ENCODE data around the gene KDM7A.
"Not testable (repeated sequence)": the region's sequence is repeated elsewhere in the genome, so short reads cannot be mapped to it uniquely, and the experiment has no call there.

The KDM7A gene

DNA sequence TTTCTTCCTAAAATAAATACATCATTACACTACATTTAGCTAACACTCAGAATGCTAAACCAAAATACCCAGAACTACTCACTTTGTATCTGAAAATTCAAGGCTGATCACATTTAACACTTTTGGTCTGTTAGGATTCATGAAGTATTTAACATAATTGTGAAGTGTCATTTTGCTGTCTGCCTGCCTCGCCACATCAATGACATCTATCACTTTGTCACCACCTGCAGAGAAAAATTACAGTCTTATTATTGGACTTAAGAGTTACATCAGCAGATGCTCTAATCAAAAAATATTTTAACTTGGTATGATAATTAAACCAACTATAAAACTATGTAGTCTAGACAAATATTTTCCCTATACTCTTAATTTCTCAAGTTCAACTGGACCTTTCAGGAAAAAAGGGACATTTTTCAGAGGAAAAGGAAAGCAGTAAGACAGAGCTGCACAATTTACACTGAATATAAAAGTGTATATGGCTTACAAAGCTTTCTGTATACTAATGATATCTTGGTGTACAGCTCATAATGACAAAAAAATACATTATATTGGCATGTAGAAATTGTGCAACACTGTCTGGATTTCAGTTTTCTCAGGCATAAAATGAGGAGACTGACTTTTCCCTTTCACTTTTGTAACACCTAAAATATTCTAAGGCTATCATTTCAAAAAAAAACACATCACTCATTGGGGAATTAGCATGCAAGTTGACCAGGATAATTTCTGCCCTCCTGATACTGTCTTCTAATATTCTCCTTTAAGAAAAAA lies 49.2 kb downstream of the KDM7A start:
- Mint-ChIP-seq H3K27me3 (no peaks in the 10 kb centered on the region), H3K27ac (no peak overlapping the region)

DNA sequence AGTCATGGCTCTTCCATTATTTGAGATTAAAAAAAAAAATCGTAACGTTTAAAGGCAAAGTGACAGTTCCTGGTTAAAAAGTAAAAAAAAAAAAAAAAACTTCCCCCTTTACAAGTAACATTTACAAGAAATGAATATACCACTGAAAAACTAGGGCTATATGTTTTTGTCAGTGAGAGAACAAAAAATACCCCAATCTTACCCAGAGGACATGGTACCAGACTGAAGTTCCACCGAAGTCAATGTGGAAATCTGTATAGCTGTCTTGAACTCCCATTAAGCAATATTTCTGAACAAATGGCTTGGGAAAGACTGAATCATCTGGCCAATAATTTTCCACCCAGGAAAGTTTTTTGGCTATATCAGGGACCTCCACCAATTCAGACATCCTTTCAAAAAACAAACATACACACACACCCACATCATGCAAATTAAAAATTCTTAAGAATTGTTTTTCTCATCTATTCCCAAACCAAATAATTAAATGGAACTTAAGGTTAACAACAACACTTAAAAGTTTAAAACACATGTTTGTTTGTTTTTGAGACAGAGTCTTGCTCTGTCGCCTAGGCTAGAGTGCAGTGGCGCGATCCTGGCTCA lies 50.2 kb downstream of the KDM7A start:
- Mint-ChIP-seq H3K27me3 (no peaks in the 10 kb centered on the region), H3K4me3 (no peak overlapping the region), H3K27ac (peak overlapping the region; percentile 57), H3K9me3 (no peaks in the 10 kb centered on the region), H3K4me1 (peaks cover 4% of the 10 kb centered on the region), H3K36me3 (peaks cover 28% of the 10 kb centered on the region)
- DNase-seq (ENCODE audit: low spot score in 2 of 2) (no peak), ATAC-seq (ENCODE audit: low read depth) (no peak)

More for the DNA sequence above, 49.2 kb downstream of the KDM7A start:
- peaks cover 34% of the 10 kb centered on the region for H3K36me3 Mint-ChIP-seq
- peaks cover 6% of the 10 kb centered on the region for H3K4me1 Mint-ChIP-seq
- no peak for ATAC-seq (ENCODE audit: low read depth)
- no peak for DNase-seq (ENCODE audit: low spot score in 2 of 2)
- no peaks in the 10 kb centered on the region for H3K9me3 Mint-ChIP-seq
- no peak overlapping the region for H3K4me3 Mint-ChIP-seq

DNA sequence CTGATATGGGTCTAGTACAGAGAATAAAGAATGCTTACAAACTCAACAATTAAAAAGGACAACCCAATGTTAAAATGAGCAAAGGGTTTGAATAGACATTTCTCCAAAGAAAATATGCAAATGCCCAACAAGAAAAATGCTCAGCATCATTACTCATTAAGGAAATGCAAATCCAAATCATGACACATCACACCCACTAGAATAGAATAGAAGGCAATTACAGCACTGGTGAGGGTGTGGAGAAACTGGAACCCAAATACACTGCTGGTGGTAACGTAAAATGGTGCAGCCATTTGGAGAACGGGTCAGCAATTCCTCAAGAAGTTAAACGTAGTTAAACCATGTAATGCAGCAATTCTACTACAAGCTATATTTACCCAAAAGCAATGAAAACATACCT lies 53.8 kb downstream of the KDM7A start:
- Mint-ChIP-seq H3K4me3 (no peak overlapping the region), H3K27me3 (no peaks in the 10 kb centered on the region), H3K4me1 (no peaks in the 10 kb centered on the region), H3K36me3 (peaks cover 23% of the 10 kb centered on the region), H3K27ac (no peak overlapping the region), H3K9me3 (no peaks in the 10 kb centered on the region)
- DNase-seq (ENCODE audit: low spot score in 2 of 2) (no peak), ATAC-seq (ENCODE audit: low read depth) (no peak)

DNA sequence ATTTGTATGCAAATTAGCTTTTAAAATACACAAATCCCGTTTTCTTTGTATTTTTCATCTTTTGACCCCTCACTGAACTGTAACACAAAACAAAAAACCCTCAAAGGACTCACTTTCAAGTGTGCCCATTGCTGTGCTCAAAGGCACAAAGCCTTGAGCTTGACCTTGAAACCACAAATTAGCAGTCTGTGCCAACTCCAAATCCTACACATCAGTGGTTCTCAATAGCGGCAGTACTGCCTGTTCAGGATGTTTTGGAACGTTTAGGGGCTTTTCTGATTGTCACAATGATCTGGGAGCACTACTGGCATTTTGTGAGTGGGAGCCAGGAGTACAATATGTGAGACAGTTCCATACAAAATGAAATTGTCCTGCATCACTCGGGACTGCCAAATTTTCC lies 55.5 kb downstream of the KDM7A start:
- DNase-seq (ENCODE audit: low spot score in 2 of 2) (no peak), ATAC-seq (ENCODE audit: low read depth) (no peak)
- H3K36me3 Mint-ChIP-seq, result peaks cover 21% of the 10 kb centered on the region
- no peak overlapping the region for H3K4me3 Mint-ChIP-seq
- peaks cover under 1% of the 10 kb centered on the region for H3K9me3 Mint-ChIP-seq
- no peaks in the 10 kb centered on the region for H3K4me1 Mint-ChIP-seq
- H3K27ac Mint-ChIP-seq, result no peak overlapping the region
- H3K27me3 Mint-ChIP-seq, result no peaks in the 10 kb centered on the region

DNA sequence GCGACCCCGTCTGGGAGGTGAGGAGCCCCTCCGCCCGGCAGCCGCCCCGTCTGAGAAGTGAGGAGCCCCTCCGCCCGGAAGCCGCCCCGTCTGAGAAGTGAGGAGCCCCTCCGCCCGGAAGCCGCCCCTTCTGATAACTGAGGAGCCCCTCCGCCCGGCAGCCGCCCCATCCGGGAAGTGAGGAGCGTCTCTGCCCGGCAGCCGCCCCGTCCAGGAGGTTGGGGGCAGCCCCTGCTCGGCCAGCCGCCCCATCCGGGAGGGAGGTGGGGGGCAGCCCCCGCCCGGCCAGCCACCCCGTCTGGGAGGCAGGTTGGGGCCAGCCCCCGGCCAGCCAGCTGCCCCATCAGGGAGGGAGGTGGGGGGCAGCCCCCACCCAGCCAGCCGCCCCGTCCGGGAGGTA lies 62.0 kb downstream of the KDM7A start:
- not testable (repeated sequence) for H3K27me3 Mint-ChIP-seq; H3K4me3 Mint-ChIP-seq; ATAC-seq (ENCODE audit: low read depth); H3K9me3 Mint-ChIP-seq; H3K4me1 Mint-ChIP-seq; DNase-seq (ENCODE audit: low spot score in 2 of 2); H3K27ac Mint-ChIP-seq
- peaks cover 29% of the 10 kb centered on the region for H3K36me3 Mint-ChIP-seq

DNA sequence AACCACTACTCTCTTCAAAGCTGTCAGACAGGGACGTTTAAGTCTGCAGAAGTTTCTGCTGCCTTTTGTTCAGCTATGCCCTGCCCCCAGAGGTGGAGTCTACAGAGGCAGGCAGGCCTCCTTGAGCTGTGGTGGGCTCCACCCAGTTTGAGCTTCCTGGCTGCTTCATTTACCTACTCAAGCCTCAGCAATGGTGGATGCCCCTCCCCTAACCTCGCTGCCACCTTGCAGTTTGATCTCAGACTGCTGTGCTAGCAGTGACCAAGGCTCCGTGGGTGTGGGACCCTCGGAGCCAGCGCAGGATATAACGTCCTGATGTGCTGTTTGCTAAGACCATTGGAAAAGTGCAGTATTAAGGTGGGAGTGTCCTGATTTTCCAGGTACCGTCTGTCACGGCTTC lies 68.0 kb downstream of the KDM7A start:
- H3K27me3 Mint-ChIP-seq; DNase-seq (ENCODE audit: low spot score in 2 of 2): not testable (repeated sequence)

DNA sequence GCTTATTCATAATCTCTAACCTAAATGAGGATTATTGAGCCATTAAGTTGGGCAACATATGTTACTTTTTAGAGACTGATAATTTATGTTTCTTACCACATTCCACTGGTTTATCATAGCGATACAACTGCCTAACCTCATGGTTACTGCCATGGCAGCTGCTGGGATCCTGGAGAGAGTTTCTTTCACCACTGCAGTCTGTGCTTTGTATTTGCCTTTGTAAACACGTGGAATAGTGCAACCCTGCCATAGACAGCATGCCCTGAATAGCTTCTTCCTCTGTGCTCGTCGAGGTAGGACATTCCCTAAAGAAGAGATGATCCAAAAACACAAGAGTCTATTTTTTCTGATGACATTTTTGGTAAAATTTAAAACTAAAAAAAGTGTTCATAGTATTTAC lies 80.3 kb downstream of the KDM7A start:
- no peaks in the 10 kb centered on the region for H3K27me3 Mint-ChIP-seq
- no peak overlapping the region for H3K4me3 Mint-ChIP-seq
- ATAC-seq (ENCODE audit: low read depth) (no peak), DNase-seq (ENCODE audit: low spot score in 2 of 2) (no peak)
- H3K9me3 Mint-ChIP-seq, result no peaks in the 10 kb centered on the region
- H3K27ac Mint-ChIP-seq, result peak overlapping the region; percentile 77
- H3K36me3 Mint-ChIP-seq, result peaks cover 52% of the 10 kb centered on the region
- no peaks in the 10 kb centered on the region for H3K4me1 Mint-ChIP-seq

More for the DNA sequence above, 68.0 kb downstream of the KDM7A start:
- not testable (repeated sequence) for H3K4me1 Mint-ChIP-seq; ATAC-seq (ENCODE audit: low read depth); H3K4me3 Mint-ChIP-seq; H3K27ac Mint-ChIP-seq; H3K9me3 Mint-ChIP-seq
- peaks cover 49% of the 10 kb centered on the region for H3K36me3 Mint-ChIP-seq

DNA sequence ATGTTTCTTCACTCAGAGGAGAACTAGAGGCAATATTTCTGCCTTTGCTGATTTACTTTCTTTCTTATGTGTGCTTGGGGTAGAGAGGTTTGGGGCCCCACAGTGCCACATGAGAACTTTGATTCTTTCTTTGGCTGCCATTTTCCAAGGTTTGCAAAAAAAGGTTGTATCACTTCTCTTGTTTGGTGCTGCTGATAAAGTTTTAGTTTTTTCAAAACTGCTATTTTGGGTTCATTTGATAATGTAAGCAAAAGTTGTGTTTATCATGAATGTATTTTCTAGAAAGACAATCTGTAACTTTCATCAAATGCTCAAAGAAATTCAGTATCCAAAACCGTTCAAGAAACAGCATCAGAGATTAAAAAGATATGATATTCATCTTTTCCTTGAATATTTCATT lies 83.4 kb downstream of the KDM7A start:
- Mint-ChIP-seq H3K4me1 (no peaks in the 10 kb centered on the region), H3K27ac (peak overlapping the region; percentile 48), H3K4me3 (no peak overlapping the region), H3K9me3 (no peaks in the 10 kb centered on the region), H3K36me3 (peaks cover 46% of the 10 kb centered on the region), H3K27me3 (no peaks in the 10 kb centered on the region)
- DNase-seq (ENCODE audit: low spot score in 2 of 2), result no peak
- ATAC-seq (ENCODE audit: low read depth), result no peak

DNA sequence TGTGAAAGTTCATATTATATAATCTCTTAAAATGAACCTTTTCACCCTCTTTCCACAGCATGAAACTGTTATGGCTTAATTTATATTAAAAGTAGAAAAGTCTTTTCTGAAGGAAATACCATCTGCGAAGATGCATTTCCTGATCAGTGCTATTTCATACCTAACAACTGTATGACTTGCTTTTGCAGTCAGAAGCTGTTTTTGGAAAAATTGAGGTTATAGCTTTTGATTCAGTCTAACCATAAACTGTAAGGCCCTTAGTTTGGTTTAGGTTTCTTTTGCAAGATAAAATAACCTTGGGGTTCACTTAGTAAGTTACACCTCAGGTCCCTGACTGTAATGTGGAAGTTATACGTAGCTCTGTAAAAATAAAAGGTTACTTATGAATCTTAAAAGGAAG lies 91.3 kb downstream of the KDM7A start:
- Mint-ChIP-seq H3K9me3 (no peaks in the 10 kb centered on the region), H3K4me3 (no peak overlapping the region), H3K4me1 (peaks cover 21% of the 10 kb centered on the region), H3K27ac (peak overlapping the region; percentile 79), H3K36me3 (peaks cover 2% of the 10 kb centered on the region), H3K27me3 (no peaks in the 10 kb centered on the region)
- no peak for DNase-seq (ENCODE audit: low spot score in 2 of 2)
- ATAC-seq (ENCODE audit: low read depth), result no peak

DNA sequence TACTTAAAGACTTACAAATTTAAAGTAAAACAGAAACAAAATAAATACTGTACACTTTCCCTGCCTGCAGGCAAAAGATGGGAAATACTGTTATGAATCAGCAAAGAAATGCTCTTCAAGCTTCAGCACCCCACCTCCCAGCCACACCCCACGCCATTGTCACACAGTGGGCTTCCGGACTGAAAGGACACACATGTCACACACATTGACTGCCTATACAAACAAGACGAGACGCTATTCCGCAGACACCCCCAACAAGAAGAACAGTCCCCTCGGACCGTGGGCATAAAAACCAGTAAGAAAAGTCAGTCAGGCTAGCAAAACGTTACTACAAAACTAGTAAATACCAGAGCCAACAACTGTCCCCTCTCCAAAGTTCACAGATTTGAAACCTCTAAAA lies 91.8 kb downstream of the KDM7A start:
- peak in 1 of 2 donors; percentile 16 for DNase-seq (ENCODE audit: low spot score in 2 of 2)
- peak overlapping the region; percentile 38 for H3K4me3 Mint-ChIP-seq

DNA sequence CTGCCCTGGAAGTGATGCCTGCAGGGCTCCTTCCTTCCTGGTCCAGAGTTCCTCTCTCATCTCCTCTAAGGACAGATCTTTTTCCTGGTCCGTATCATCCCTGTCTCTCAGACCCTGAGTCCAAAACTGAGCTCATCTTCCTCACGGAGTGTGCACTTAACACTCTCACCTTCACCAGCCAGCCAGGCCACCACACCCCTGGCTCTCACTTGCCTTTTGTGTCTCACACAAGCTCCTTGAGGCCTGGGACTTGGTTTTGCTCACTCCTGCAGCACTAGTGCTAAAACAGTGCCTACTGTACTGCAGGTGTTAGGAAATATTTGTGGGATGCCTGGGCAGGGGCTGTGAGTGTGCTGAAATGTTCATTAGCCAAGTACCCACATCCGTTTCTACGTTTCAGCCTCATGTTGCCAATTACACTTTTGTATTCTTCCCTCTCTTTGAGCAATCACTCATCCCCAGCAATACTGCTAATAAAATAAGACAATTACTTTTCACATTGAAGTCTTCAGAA lies 92.6 kb downstream of the KDM7A start:
- ATAC-seq (ENCODE audit: low read depth) (no peak), DNase-seq (ENCODE audit: low spot score in 2 of 2) (no peak)
- no peaks in the 10 kb centered on the region for H3K9me3 Mint-ChIP-seq
- H3K27ac Mint-ChIP-seq, result peak overlapping the region; percentile 76
- peaks cover 21% of the 10 kb centered on the region for H3K4me1 Mint-ChIP-seq
- H3K27me3 Mint-ChIP-seq, result no peaks in the 10 kb centered on the region
- H3K36me3 Mint-ChIP-seq, result no peaks in the 10 kb centered on the region
- H3K4me3 Mint-ChIP-seq, result peak overlapping the region; percentile 28

More for the DNA sequence above, 91.8 kb downstream of the KDM7A start:
- Mint-ChIP-seq H3K36me3 (no peaks in the 10 kb centered on the region), H3K27ac (peak overlapping the region; percentile 79), H3K4me1 (peaks cover 21% of the 10 kb centered on the region), H3K9me3 (no peaks in the 10 kb centered on the region), H3K27me3 (no peaks in the 10 kb centered on the region)
- ATAC-seq (ENCODE audit: low read depth), result peak; percentile 94

DNA sequence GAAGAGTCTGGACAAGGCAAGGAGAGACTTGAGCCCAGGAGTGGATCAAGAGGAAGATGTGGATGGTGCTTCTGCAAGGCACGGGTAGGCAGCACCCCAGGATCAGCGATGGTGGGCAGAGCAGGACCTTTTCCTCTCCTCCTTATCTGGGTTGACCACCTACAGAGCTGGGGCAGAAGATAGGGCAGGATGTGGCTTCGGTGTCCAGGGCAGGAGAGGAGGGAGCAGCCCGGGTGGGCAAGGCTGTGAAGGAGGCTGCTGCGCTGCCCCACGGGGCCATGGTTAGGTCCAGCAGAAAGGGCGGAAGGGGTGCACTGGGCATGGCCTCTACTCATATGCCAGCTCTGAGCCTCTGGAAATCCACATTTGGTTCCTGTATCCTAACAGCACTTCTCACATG lies 94.0 kb downstream of the KDM7A start:
- ATAC-seq (ENCODE audit: low read depth) (no peak), DNase-seq (ENCODE audit: low spot score in 2 of 2) (no peak)
- no peaks in the 10 kb centered on the region for H3K27me3 Mint-ChIP-seq
- H3K27ac Mint-ChIP-seq, result peak overlapping the region; percentile 82
- H3K36me3 Mint-ChIP-seq, result no peaks in the 10 kb centered on the region
- H3K4me3 Mint-ChIP-seq, result no peak overlapping the region
- H3K9me3 Mint-ChIP-seq, result no peaks in the 10 kb centered on the region
- peaks cover 24% of the 10 kb centered on the region for H3K4me1 Mint-ChIP-seq

DNA sequence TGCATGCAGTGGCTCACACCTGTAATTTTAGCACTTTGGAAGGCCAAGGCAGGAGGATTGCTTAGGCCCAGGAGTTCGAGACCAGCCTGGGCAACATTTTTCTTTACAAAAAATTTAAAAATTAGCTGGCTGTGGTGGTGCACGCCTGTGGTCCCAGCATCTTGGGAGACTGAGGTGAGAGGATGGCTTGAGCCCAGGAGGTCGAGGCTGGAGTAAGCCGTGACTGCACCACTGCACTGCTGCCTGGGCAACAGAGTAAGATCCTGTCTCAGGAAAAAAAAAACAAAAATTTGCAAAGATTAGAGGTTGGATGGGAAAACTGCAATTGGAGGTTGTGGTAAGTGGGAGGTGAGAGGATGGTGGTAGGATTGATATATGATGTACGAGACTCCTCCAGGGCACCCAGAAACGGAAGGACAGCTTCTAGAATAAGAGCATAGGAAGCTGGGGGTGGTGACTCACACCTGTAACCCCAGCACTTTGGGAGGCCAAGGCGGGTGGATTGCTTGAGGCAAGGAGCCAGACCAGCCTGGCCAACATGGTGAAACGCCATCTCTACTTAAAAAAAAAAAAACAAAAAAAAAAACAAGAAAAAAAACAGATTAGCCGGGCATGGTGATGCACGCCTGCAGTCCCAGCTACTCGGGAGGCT lies 94.9 kb downstream of the KDM7A start:
- Mint-ChIP-seq H3K27ac (no peak overlapping the region), H3K9me3 (no peaks in the 10 kb centered on the region), H3K4me1 (peaks cover 20% of the 10 kb centered on the region), H3K4me3 (no peak overlapping the region), H3K27me3 (no peaks in the 10 kb centered on the region), H3K36me3 (no peaks in the 10 kb centered on the region)
- ATAC-seq (ENCODE audit: low read depth) (no peak), DNase-seq (ENCODE audit: low spot score in 2 of 2) (no peak)

DNA sequence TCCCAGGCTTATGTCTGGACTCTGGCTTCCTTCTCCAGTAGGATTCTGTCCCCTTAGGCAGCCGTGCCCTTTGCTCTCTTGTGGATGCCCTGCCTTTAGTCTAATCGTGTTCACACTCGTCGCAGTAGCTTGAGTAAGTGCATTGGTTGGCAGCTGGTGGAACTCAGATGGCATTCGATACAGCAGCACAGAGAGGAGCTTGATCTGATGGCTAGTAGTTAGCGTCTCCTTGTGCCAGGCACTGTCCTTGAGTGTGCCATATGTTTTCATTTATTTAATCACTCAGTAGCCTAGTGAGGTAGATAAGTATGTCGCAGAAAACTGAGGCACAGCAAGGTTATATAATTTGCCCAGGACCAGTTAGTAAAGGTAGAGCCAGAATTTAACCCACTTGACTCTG lies 95.9 kb downstream of the KDM7A start:
- DNase-seq (ENCODE audit: low spot score in 2 of 2), result no peak
- Mint-ChIP-seq H3K36me3 (no peaks in the 10 kb centered on the region), H3K27ac (peak overlapping the region; percentile 45), H3K9me3 (no peaks in the 10 kb centered on the region), H3K4me3 (no peak overlapping the region), H3K27me3 (no peaks in the 10 kb centered on the region), H3K4me1 (peaks cover 16% of the 10 kb centered on the region)
- ATAC-seq (ENCODE audit: low read depth), result no peak

All from memory B cell (primary cell).